B cell (primary cell): ENCODE measurements around the gene ACOXL. TPM values are rescaled to one million over a fixed set of nuclear protein-coding genes. Genes with fewer than 3 reads are reported as not detected.

Experiments
- ATAC-seq: fragments of 200-7000 bp; cut with Tn5 transposase; one replicate; pipeline ENCODE4 v1.10.0; 2021; ENCODE audit warnings: low read depth, mild to moderate bottlenecking, moderate number of reproducible peaks, moderate library complexity
- CTCF ChIA-PET: fragments of 350-600 bp; sonication (Branson Sonifier 250); formaldehyde crosslinking; loops from one replicate; lab custom pipeline; 2021; ENCODE audit warnings: antibody characterized with exemption, inconsistent platforms; lab: Charles Lee
- POLR2A ChIA-PET: fragments of 350-600 bp; sonication (Branson Sonifier 250); formaldehyde crosslinking; loops from one replicate; lab custom pipeline; 2021; ENCODE audit warnings: antibody characterized with exemption; lab: Charles Lee
- DNase-seq: peaks from one replicate; pipeline ENCODE4 v3.0.0; 2013
- H2AFZ ChIP-seq: 2 replicates; pipeline ENCODE4 v1.6.1; 2012; ENCODE audit warnings: mild to moderate bottlenecking, low read depth, low read length; ENCODE audit not compliant: insufficient read depth, poor library complexity, severe bottlenecking
- H3K27ac ChIP-seq, 2 donors: 1 replicate in 1 of 2; 2 replicates in 1 of 2; pipeline ENCODE4 v1.5.1; 2012 to 2013; ENCODE audit warnings: low read length in 2 of 2, mild to moderate bottlenecking in 2 of 2, moderate library complexity in 1 of 2
- H3K27me3 ChIP-seq, 4 experiments: fragments of 200-600 bp in 1 of 4; sonication (generic) in 1 of 4; replicated peaks in 1 of 4; 1 replicate in 2 of 4; 2 replicates in 2 of 4; pipeline versions ENCODE4 v1.6.1 to v1.7.0; 2013 to 2016; ENCODE audit warnings: low read length in 3 of 4, mild to moderate bottlenecking in 2 of 4, mixed read lengths in 1 of 4, moderate library complexity in 1 of 4; ENCODE audit not compliant: insufficient read depth in 4 of 4, control insufficient read depth in 3 of 4; ENCODE audit errors: control extremely low read depth in 1 of 4
- H3K36me3 ChIP-seq, 2 experiments: replicated peaks in 1 of 2; 1 replicate in 1 of 2; 2 replicates in 1 of 2; pipeline versions ENCODE4 v1.6.1 to v1.7.1; 2013; ENCODE audit warnings: low read length in 1 of 2; ENCODE audit not compliant: insufficient read depth in 2 of 2, control insufficient read depth in 1 of 2; ENCODE audit errors: control extremely low read depth in 1 of 2, extremely low read depth in 1 of 2
- H3K4me1 ChIP-seq, 2 donors: fragments of 200-600 bp in 1 of 2; sonication (generic) in 1 of 2; 1 replicate in 1 of 2; 2 replicates in 1 of 2; pipeline versions ENCODE4 v1.5.1 to v1.6.1; 2013 to 2017; ENCODE audit warnings: low read length in 2 of 2; ENCODE audit not compliant: control insufficient read depth in 2 of 2, insufficient read depth in 2 of 2
- H3K4me2 ChIP-seq: replicated peaks from 2 replicates; pipeline ENCODE3; 2012; ENCODE audit warnings: mild to moderate bottlenecking, low read depth, low read length; ENCODE audit not compliant: poor library complexity, severe bottlenecking
- H3K4me3 ChIP-seq, 5 experiments: fragments of 200-600 bp in 1 of 5; sonication (generic) in 1 of 5; 1 replicate in 3 of 5; 2 replicates in 2 of 5; pipeline versions ENCODE4 v1.5.1 to v1.7.0; 2011 to 2016; ENCODE audit warnings: low read length in 4 of 5, mild to moderate bottlenecking in 4 of 5, low read depth in 2 of 5, control low read depth in 1 of 5, moderate library complexity in 1 of 5; ENCODE audit not compliant: insufficient read depth in 1 of 5; ENCODE audit errors: control extremely low read depth in 1 of 5, extremely low read depth in 1 of 5
- H3K79me2 ChIP-seq: fragments of 200-600 bp; sonication (generic); one replicate; pipeline ENCODE4 v1.6.0; 2016; ENCODE audit warnings: low read length; ENCODE audit not compliant: control insufficient read depth, insufficient read depth
- H3K9ac ChIP-seq: fragments of 200-600 bp; sonication (generic); 2 replicates; pipeline ENCODE4 v1.6.1; 2017; ENCODE audit warnings: mild to moderate bottlenecking, low read length, moderate library complexity
- H3K9me3 ChIP-seq, 3 donors: one replicate each; pipeline versions ENCODE4 v1.6.1 to v1.7.1; 2013; ENCODE audit warnings: low read length in 2 of 3; ENCODE audit not compliant: control insufficient read depth in 2 of 3, insufficient read depth in 1 of 3; ENCODE audit errors: control extremely low read depth in 1 of 3
- H4K20me1 ChIP-seq: 2 replicates; pipeline ENCODE4 v1.6.0; 2012; ENCODE audit warnings: mild to moderate bottlenecking, low read length; ENCODE audit not compliant: insufficient read depth, control insufficient read depth, poor library complexity, severe bottlenecking
- H3K27ac Mint-ChIP-seq: one replicate; pipeline ENCODE4 v1.8.0; 2021; ENCODE audit warnings: mixed read lengths
- H3K27me3 Mint-ChIP-seq: one replicate; pipeline ENCODE4 v1.8.0; 2021; ENCODE audit warnings: mixed read lengths
- H3K4me1 Mint-ChIP-seq: one replicate; pipeline ENCODE4 v1.8.0; 2021; ENCODE audit warnings: mixed read lengths
- H3K4me3 Mint-ChIP-seq: one replicate; pipeline ENCODE4 v1.8.0; 2021; ENCODE audit warnings: mixed read lengths
- H3K9me3 Mint-ChIP-seq: one replicate; pipeline ENCODE4 v1.8.0; 2022; ENCODE audit warnings: mixed read lengths; ENCODE audit not compliant: insufficient read depth
- EZH2 ChIP-seq: IDR thresholded peaks from 2 replicates; pipeline ENCODE4 v1.6.1; 2012; ENCODE audit warnings: borderline replicate concordance, low read depth, mild to moderate bottlenecking, moderate library complexity, low read length; ENCODE audit not compliant: insufficient read depth, poor library complexity, severe bottlenecking
- WGBS: methylation state at CpG from one replicate; pipeline ENCODE4 v1.1.5; 2013; ENCODE audit warnings: missing lambda C conversion rate; ENCODE audit not compliant: insufficient coverage; 5-methylcytosine and 5-hydroxymethylcytosine counted together
- intact Hi-C: fragments of 100-400 bp; cut with micrococcal nuclease; formaldehyde crosslinking; loops from one replicate; pipeline ENCODE4 v1.10.0; 2022
- polyA plus RNA-seq: library from polyadenylated mRNA; depleted of rRNA; stranded (reverse); fragments of >200 nt; gene quantifications from 2 replicates; pipeline ENCODE4 v1.2.3, GENCODE V29; 2012
- total RNA-seq, 2 donors: library from RNA; stranded (reverse); fragments of 120-200 nt in 1 of 2; gene quantifications; 1 replicate in 1 of 2; 2 replicates in 1 of 2; pipeline versions ENCODE4 v1.2.3 to v1.2.4, GENCODE V29; 2013 to 2022
- TF ChIP-seq, protein P1 (sequence below): fragments of 200-600 bp; IDR thresholded peaks from one replicate; pipeline ENCODE4 v1.8.0; 2022; ENCODE audit warnings: antibody characterized with exemption, mild to moderate bottlenecking

ACOXL gene
- total and polyA plus RNA-seq, 2 donors (not counting 1 experiment from before 2014, with no cell fraction given): 0.06 TPM; not detected in 1

DNA sequence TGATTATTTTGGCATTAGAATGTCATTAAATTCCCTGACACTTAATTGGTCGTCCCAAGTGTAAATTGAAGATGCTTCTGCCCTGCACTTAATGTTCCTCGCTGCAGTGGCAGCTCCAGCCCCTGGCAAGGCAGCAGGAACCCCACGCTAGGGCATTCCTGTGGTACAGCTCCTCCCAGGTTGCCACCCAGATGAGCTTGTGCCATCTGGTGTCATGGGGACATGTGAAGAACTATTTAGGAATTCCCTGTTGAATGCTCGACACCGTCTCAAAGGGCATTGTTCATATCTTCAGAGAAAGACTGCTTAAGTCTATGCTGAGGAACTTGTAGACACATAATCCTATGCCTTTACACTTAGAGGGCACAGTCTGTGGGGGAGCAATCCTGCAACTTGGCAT, 427.3 kb downstream of the ACOXL start:
- H3K4me1 ChIP-seq: peaks cover 30% of the 10 kb centered on the region in 2 donors
- no peaks in the 10 kb centered on the region for H3K27me3 ChIP-seq
- Mint-ChIP-seq H3K27ac (no peak overlapping the region), H3K4me3 (no peak overlapping the region), H3K4me1 (peaks cover 68% of the 10 kb centered on the region), H3K27me3 (no peaks in the 10 kb centered on the region), H3K9me3 (no peaks in the 10 kb centered on the region)
- no peak for DNase-seq
- intact Hi-C loops: no loop called here
- 100% methylated on average over 3 of the region's 5 CpGs for WGBS
- H3K9me3 ChIP-seq: no peaks in the 10 kb centered on the region
- no peak overlapping the region for H3K27ac ChIP-seq
- peaks cover 46% of the 10 kb centered on the region for H4K20me1 ChIP-seq
- ChIA-PET CTCF (no interaction called here), POLR2A (no interaction called here)
- TF ChIP-seq EZH2: no peak
- TF ChIP-seq, protein P1, sequence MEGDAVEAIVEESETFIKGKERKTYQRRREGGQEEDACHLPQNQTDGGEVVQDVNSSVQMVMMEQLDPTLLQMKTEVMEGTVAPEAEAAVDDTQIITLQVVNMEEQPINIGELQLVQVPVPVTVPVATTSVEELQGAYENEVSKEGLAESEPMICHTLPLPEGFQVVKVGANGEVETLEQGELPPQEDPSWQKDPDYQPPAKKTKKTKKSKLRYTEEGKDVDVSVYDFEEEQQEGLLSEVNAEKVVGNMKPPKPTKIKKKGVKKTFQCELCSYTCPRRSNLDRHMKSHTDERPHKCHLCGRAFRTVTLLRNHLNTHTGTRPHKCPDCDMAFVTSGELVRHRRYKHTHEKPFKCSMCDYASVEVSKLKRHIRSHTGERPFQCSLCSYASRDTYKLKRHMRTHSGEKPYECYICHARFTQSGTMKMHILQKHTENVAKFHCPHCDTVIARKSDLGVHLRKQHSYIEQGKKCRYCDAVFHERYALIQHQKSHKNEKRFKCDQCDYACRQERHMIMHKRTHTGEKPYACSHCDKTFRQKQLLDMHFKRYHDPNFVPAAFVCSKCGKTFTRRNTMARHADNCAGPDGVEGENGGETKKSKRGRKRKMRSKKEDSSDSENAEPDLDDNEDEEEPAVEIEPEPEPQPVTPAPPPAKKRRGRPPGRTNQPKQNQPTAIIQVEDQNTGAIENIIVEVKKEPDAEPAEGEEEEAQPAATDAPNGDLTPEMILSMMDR: no peak
- peaks cover 37% of the 10 kb centered on the region for H3K79me2 ChIP-seq
- H3K4me2 ChIP-seq: no peak overlapping the region
- H3K36me3 ChIP-seq: peaks cover 0 to 23% of the 10 kb centered on the region in 2 experiments
- no peak overlapping the region for H2AFZ ChIP-seq
- no peak overlapping the region for H3K9ac ChIP-seq
- H3K4me3 ChIP-seq: no peak overlapping the region
- no peak for ATAC-seq

DNA sequence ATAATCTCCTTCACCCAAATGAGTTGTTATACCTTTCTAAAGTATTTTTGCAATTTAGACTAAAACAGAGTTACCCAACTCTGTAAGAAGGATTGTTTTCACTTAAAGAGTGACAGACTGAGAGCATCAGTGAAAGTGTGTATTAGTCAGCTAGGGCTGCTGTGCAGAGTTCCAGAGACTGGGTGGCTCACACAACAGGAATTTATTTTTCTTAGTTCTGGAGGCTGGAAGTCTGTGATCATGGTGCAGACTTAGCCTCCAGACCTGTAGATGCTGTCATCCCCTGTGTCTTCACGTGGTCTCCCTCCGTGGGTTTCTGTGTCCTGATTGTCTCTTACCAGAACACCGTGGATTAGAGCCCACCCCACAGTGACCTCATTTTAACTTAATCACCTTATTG, 428.4 kb downstream of the ACOXL start:
- no peak overlapping the region for H3K27ac Mint-ChIP-seq
- no peaks in the 10 kb centered on the region for H3K9me3 Mint-ChIP-seq
- no peak overlapping the region for H3K9ac ChIP-seq
- ATAC-seq (no peak), DNase-seq (no peak)
- H3K27me3 ChIP-seq: no peaks in the 10 kb centered on the region
- peaks cover 0 to 33% of the 10 kb centered on the region in 2 experiments for H3K36me3 ChIP-seq
- TF ChIP-seq EZH2: no peak
- H3K9me3 ChIP-seq: no peaks in the 10 kb centered on the region
- peaks cover 46% of the 10 kb centered on the region for H4K20me1 ChIP-seq
- H3K4me1 Mint-ChIP-seq: peaks cover 58% of the 10 kb centered on the region
- peaks cover 29 to 30% of the 10 kb centered on the region in 2 donors for H3K4me1 ChIP-seq
- POLR2A ChIA-PET: no interaction called here
- H3K4me3 Mint-ChIP-seq: no peak overlapping the region
- no peak overlapping the region for H3K27ac ChIP-seq
- H2AFZ ChIP-seq: no peak overlapping the region
- no peak overlapping the region for H3K4me3 ChIP-seq
- H3K4me2 ChIP-seq: no peak overlapping the region
- 92% methylated on average over 2 of the region's 3 CpGs for WGBS
- no peaks in the 10 kb centered on the region for H3K27me3 Mint-ChIP-seq
- peaks cover 37% of the 10 kb centered on the region for H3K79me2 ChIP-seq
- intact Hi-C loops: no loop called here
- CTCF ChIA-PET: no interaction called here
